Hepatocyte (in vitro differentiated cells): ENCODE measurements around the gene F13A1. TPM values are rescaled to one million over a fixed set of nuclear protein-coding genes. Genes with fewer than 3 reads are reported as not detected.

Experiments used
- DNase-seq: peaks from one replicate; pipeline ENCODE4 v3.0.0-alpha.2; 2016; ENCODE audit warnings: low spot score
- H2AFZ ChIP-seq: fragments of 200-600 bp; sonication (generic); 2 replicates; pipeline ENCODE4 v1.6.0; 2016; ENCODE audit warnings: antibody characterized with exemption, mild to moderate bottlenecking
- H3K27ac ChIP-seq: fragments of 200-600 bp; sonication (generic); 2 replicates; pipeline ENCODE4 v1.5.1; 2016; ENCODE audit warnings: mild to moderate bottlenecking
- H3K27me3 ChIP-seq: fragments of 200-600 bp; sonication (generic); 2 replicates; pipeline ENCODE4 v1.6.1; 2016
- H3K36me3 ChIP-seq: fragments of 200-600 bp; sonication (generic); replicated peaks from 2 replicates; pipeline ENCODE4 v1.5.1; 2016; ENCODE audit warnings: low read depth; ENCODE audit not compliant: insufficient read depth
- H3K4me1 ChIP-seq: fragments of 200-600 bp; sonication (generic); 2 replicates; pipeline ENCODE4 v1.5.1; 2016; ENCODE audit warnings: mild to moderate bottlenecking, moderate library complexity; ENCODE audit not compliant: insufficient read depth
- H3K4me2 ChIP-seq: fragments of 200-600 bp; sonication (generic); 2 replicates; pipeline ENCODE4 v1.6.0; 2016
- H3K4me3 ChIP-seq: fragments of 200-600 bp; sonication (generic); 2 replicates; pipeline ENCODE4 v1.5.1; 2016; ENCODE audit warnings: mild to moderate bottlenecking
- H3K79me2 ChIP-seq: fragments of 200-600 bp; sonication (generic); 2 replicates; pipeline ENCODE4 v1.6.0; 2017; ENCODE audit warnings: mild to moderate bottlenecking
- H3K9me2 ChIP-seq: fragments of 200-600 bp; sonication (generic); replicated peaks from 2 replicates; pipeline ENCODE4 v1.6.0; 2017; ENCODE audit warnings: mild to moderate bottlenecking; ENCODE audit not compliant: insufficient read depth
- H3K9me3 ChIP-seq: fragments of 200-600 bp; sonication (generic); 2 replicates; pipeline ENCODE4 v1.5.1; 2016; ENCODE audit warnings: low read depth, mild to moderate bottlenecking
- H4K20me1 ChIP-seq: fragments of 200-600 bp; sonication (generic); 2 replicates; pipeline ENCODE4 v1.6.0; 2016; ENCODE audit warnings: mild to moderate bottlenecking; ENCODE audit not compliant: insufficient read depth, poor library complexity, severe bottlenecking
- CTCF ChIP-seq: fragments of 200-600 bp; sonication (generic); IDR thresholded peaks from 2 replicates; pipeline ENCODE4 v1.5.1; 2016; ENCODE audit warnings: antibody characterized with exemption, mild to moderate bottlenecking; ENCODE audit not compliant: poor library complexity
- EZH2 ChIP-seq: fragments of 200-600 bp; sonication (generic); IDR thresholded peaks from 2 replicates; pipeline ENCODE4 v1.6.1; 2016; ENCODE audit warnings: antibody characterized with exemption, mild to moderate bottlenecking, borderline replicate concordance
- EZH2phosphoT487 ChIP-seq: fragments of 200-600 bp; sonication (generic); IDR thresholded peaks from one replicate; pipeline ENCODE4 v1.6.1; 2018; ENCODE audit warnings: antibody characterized with exemption, mild to moderate bottlenecking, low read depth, moderate library complexity; ENCODE audit not compliant: unreplicated experiment, severe bottlenecking
- WGBS: methylation state at CpG from one replicate; pipeline ENCODE4 v1.1.6; 2016; ENCODE audit warnings: low lambda C conversion rate; ENCODE audit errors: missing lambda C conversion rate; 5-methylcytosine and 5-hydroxymethylcytosine counted together
- polyA plus RNA-seq: library from polyadenylated mRNA; unstranded; fragments of >200 nt; fragmentation: Nextera tagmentation; extraction: Ambion mirVana; gene quantifications from 2 replicates; pipeline ENCODE4 v1.2.1, GENCODE V29; 2016
- total RNA-seq: library from RNA; depleted of rRNA; stranded (reverse); fragments of >200 nt; gene quantifications from 2 replicates; pipeline ENCODE4 v1.2.3, GENCODE V29; 2014

Gene F13A1
- total and polyA plus RNA-seq, 2 experiments from 2014 or later, result 3.7 to 8.5 TPM

- Histone ChIP-seq H2AFZ (no peak overlapping the region), H3K36me3 (no peaks in the 10 kb centered on the region), H4K20me1 (no peaks in the 10 kb centered on the region), H3K4me3 (no peak overlapping the region), H3K27ac (no peak overlapping the region), H3K79me2 (no peaks in the 10 kb centered on the region), H3K9me2 (no peaks in the 10 kb centered on the region), H3K4me2 (no peak overlapping the region), H3K27me3 (no peaks in the 10 kb centered on the region), H3K4me1 (no peaks in the 10 kb centered on the region), H3K9me3 (no peaks in the 10 kb centered on the region)
- no peak for DNase-seq
- WGBS, result 75% methylated on average over 1 of the region's 1 CpG
- TF ChIP-seq CTCF (no peak), EZH2 (no peak), EZH2phosphoT487 (no peak)
Observed at GRCh38 chr6:6282716-6283115, 37.7 kb downstream of the F13A1 start.

- Histone ChIP-seq H3K27me3 (peaks cover 8% of the 10 kb centered on the region), H3K9me3 (no peaks in the 10 kb centered on the region), H2AFZ (no peak overlapping the region), H4K20me1 (no peaks in the 10 kb centered on the region), H3K27ac (no peak overlapping the region), H3K36me3 (no peaks in the 10 kb centered on the region), H3K9me2 (no peaks in the 10 kb centered on the region), H3K79me2 (no peaks in the 10 kb centered on the region), H3K4me2 (no peak overlapping the region), H3K4me1 (no peaks in the 10 kb centered on the region), H3K4me3 (no peak overlapping the region)
- DNase-seq, result no peak
- WGBS, result 89% methylated on average over 4 of the region's 4 CpGs
- TF ChIP-seq EZH2, result no peak
- TF ChIP-seq CTCF, result no peak
- no peak for TF ChIP-seq EZH2phosphoT487
Observed at GRCh38 chr6:6277413-6277812, 43.0 kb downstream of the F13A1 start.

GRCh38 chr6:6270948-6271535 is 49.4 kb downstream of the F13A1 start:
- H2AFZ ChIP-seq, result no peak overlapping the region
- H3K4me2 ChIP-seq, result no peak overlapping the region
- WGBS, result 87% methylated on average over 7 of the region's 7 CpGs
- H3K27me3 ChIP-seq, result peaks cover 8% of the 10 kb centered on the region
- no peaks in the 10 kb centered on the region for H4K20me1 ChIP-seq
- DNase-seq, result no peak
- no peak overlapping the region for H3K27ac ChIP-seq
- H3K79me2 ChIP-seq, result no peaks in the 10 kb centered on the region
- TF ChIP-seq EZH2 (no peak), CTCF (no peak), EZH2phosphoT487 (no peak)
- H3K4me1 ChIP-seq, result no peaks in the 10 kb centered on the region
- no peak overlapping the region for H3K4me3 ChIP-seq
- no peaks in the 10 kb centered on the region for H3K9me2 ChIP-seq
- no peaks in the 10 kb centered on the region for H3K36me3 ChIP-seq
- no peaks in the 10 kb centered on the region for H3K9me3 ChIP-seq
